SJSA1 (cell line): ENCODE data around the gene AMELX. TPM values are rescaled to one million over a fixed set of nuclear protein-coding genes. Genes with fewer than 3 reads are reported as not detected.

Source experiments
- total RNA-seq: library from RNA; depleted of rRNA; stranded (reverse); fragments of >200 nt; shearing (Covaris generic); gene quantifications from 2 replicates; pipeline ENCODE4 v1.2.3, GENCODE V29; 2014; rRNA removed

The AMELX gene
- total RNA-seq, 1 experiment from 2014 or later, result not detected

Other genes with a start within 250 kb of the AMELX start
- gene HCCS, start 182.1 kb upstream of the AMELX start, total RNA-seq, result 22.6 and 42.7 TPM in 2 replicates